ENCODE measurements around the gene PIGZ.
A peak's percentile ranks its signal among the peaks of the same experiment; 100 is the strongest.

The PIGZ gene

GRCh38 chr3:196987022-196987421 lies 18.4 kb upstream of the PIGZ start:
- no peaks in the 10 kb centered on the region for H3K27me3 ChIP-seq (replicated peaks)
- H3K4me3 ChIP-seq (ENCODE audit: low read depth, low read length) = no peak overlapping the region
- H3K36me3 ChIP-seq (replicated peaks) = no peaks in the 10 kb centered on the region
- H3K27ac ChIP-seq = no peak overlapping the region
- in situ Hi-C loops (cut with HindIII; ENCODE audit: low pct_ligation_motif_present, low sequenced_read_pairs) = no loop called here
- DNase-seq = no peak
- TF ChIP-seq CTCF (IDR thresholded peaks at IDR 0.05; ENCODE audit: low read depth, low read length, missing control alignments) = no peak

- no peaks in the 10 kb centered on the region for H3K36me3 ChIP-seq (replicated peaks)
- H3K27me3 ChIP-seq (replicated peaks) = no peaks in the 10 kb centered on the region
- no peak for DNase-seq
- TF ChIP-seq CTCF (IDR thresholded peaks at IDR 0.05; ENCODE audit: low read depth, low read length, missing control alignments) = peak; percentile 41
- H3K27ac ChIP-seq = no peak overlapping the region
- in situ Hi-C loops (cut with HindIII; ENCODE audit: low pct_ligation_motif_present, low sequenced_read_pairs) = no loop called here
- no peak overlapping the region for H3K4me3 ChIP-seq (ENCODE audit: low read depth, low read length)
Observed at GRCh38 chr3:196985954-196986885, 17.6 kb upstream of the PIGZ start.

- Histone ChIP-seq H3K27me3 (replicated peaks) (no peaks in the 10 kb centered on the region), H3K4me3 (ENCODE audit: low read depth, low read length) (no peak overlapping the region), H3K27ac (no peak overlapping the region), H3K36me3 (replicated peaks) (no peaks in the 10 kb centered on the region)
- in situ Hi-C loops (cut with HindIII; ENCODE audit: low pct_ligation_motif_present, low sequenced_read_pairs) = no loop called here
- DNase-seq = no peak
- TF ChIP-seq CTCF (IDR thresholded peaks at IDR 0.05; ENCODE audit: low read depth, low read length, missing control alignments) = no peak
Observed at GRCh38 chr3:196985298-196985697, 16.7 kb upstream of the PIGZ start.

GRCh38 chr3:196983186-196983585 lies 14.6 kb upstream of the PIGZ start:
- in situ Hi-C loops (cut with HindIII; ENCODE audit: low pct_ligation_motif_present, low sequenced_read_pairs) = no loop called here
- no peak for TF ChIP-seq CTCF (IDR thresholded peaks at IDR 0.05; ENCODE audit: low read depth, low read length, missing control alignments)
- Histone ChIP-seq H3K36me3 (replicated peaks) (no peaks in the 10 kb centered on the region), H3K27me3 (replicated peaks) (no peaks in the 10 kb centered on the region), H3K4me3 (ENCODE audit: low read depth, low read length) (no peak overlapping the region), H3K27ac (no peak overlapping the region)
- no peak for DNase-seq

- in situ Hi-C loops (cut with HindIII; ENCODE audit: low pct_ligation_motif_present, low sequenced_read_pairs) = no loop called here
- Histone ChIP-seq H3K27ac (no peak overlapping the region), H3K27me3 (replicated peaks) (no peaks in the 10 kb centered on the region), H3K4me3 (ENCODE audit: low read depth, low read length) (no peak overlapping the region), H3K36me3 (replicated peaks) (no peaks in the 10 kb centered on the region)
- no peak for DNase-seq
- no peak for TF ChIP-seq CTCF (IDR thresholded peaks at IDR 0.05; ENCODE audit: low read depth, low read length, missing control alignments)
Observed at GRCh38 chr3:196981657-196982056, 13.0 kb upstream of the PIGZ start.
